Adrenal gland (tissue), 5 donors: ENCODE results near the gene SLC1A1.

ENCODE experiments used
- CTCF ChIP-seq, 6 experiments: fragments of 450-650 bp in 4 of 6; fragments of 200-600 bp in 2 of 6; sonication (generic) in 1 of 6; IDR thresholded peaks; 1 replicate in 5 of 6; 2 replicates in 1 of 6; pipeline versions ENCODE4 v1.5.1 to v1.8.0; 2016 to 2021; ENCODE audit warnings: antibody characterized with exemption in 6 of 6, mild to moderate bottlenecking in 2 of 6, moderate library complexity in 1 of 6
- POLR2A ChIP-seq, 2 donors: fragments of 450-650 bp; IDR thresholded peaks; one replicate each; pipeline ENCODE4 v1.6.1; 2017; ENCODE audit warnings: antibody characterized with exemption in 2 of 2, mild to moderate bottlenecking in 2 of 2, moderate library complexity in 1 of 2
- donor health status: DM: no; HTN: no; CAD: no.

- TF ChIP-seq POLR2A (IDR thresholded peaks at IDR 0.05) (no peak), CTCF (IDR thresholded peaks at IDR 0.05) (no peak)
Observed at GRCh38 chr9:4490705-4491625, 697 bp downstream of the SLC1A1 start.
